NCI-H2227 treated with DMSO at 0.1 percent for 48 hours (cell line): ENCODE results near the gene TMPRSS9.
A peak's percentile ranks its signal among the peaks of the same experiment; 100 is the strongest.

Experiments used
- DNase-seq: peaks from one replicate; lab custom pipeline; 2025; lab: John Stamatoyannopoulos, UW

TMPRSS9 gene

DNA sequence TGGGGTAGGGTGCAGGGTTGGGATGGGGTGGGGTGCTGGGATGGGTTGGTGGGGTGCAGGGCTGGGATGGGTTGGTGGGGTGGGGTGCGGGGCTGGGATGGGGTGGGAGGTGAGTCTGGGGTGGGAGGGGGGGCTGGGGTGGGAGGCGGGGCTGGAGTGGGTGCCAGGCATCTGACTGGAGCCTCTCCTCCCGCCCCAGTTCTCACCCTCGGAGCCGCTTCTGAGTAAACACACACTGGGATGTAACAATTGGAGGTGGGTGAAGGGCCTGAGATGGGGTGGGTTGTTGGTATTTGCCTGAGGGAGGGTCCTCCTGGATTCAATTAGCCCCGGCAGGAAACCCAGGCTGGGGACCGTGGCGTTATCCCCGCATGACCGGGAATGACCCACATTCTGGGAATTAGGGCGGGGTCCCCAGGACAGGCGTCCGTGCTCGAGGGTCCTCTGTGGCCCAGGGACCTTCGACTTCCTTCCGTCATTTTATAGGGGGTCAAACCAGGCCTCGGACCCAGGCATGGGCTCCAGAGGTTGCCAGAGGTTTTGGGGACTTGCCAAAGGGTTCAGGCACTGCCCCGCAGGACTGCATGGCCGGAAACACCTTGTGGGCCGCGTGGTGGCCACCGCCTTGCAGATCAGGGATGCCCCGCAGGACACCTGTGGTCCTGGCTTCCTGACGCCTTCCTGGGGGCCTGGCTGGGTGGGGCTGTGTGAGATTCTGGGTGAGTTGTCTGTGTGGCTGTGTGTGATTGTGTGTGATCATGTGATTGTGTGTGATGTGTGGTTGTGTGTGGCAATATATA lies 1.4 kb downstream of the TMPRSS9 start:
- DNase-seq = no peak

DNA sequence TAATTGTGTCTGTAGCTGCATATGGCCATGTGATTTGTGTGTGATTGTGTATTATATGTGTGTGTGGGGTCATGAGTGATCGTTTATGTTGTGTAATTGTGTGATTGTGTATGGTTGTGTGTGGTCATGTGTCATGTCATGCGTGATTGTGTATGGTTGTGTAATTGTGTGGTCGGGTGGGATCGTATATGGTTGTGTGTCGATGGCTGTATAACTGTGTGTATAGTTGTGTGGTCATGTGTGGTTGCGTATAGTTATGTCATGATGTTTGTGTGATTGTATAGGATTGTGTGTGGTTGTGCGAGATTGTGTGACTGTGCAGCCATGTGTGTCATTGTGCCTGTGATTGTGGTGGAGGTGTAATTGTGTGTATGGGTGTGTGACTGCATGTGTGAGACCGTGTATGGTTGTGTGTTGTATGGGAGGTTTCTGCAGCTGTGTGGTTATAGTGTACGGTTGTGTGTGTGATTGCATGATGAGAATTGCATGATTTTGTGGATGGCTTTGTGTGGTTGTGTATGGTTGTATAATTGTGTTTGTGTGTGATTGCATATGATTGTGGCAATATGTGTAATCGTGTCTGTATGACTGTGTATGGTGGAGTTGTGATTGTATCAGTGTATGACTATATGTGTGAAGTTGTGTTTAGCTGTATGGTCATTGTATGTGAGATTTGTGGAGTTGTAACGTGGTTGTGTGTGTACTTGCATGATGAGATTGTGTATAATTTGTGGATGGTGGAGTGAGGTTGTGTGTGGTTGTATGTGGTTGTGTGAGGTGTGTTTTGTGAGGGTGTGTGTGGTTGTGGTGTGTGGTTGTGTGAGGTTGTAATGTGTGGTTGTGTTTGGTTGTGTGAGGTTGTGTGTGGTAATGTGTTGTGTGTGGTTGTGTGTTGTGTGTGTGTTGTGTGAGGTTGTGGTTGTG lies 2.2 kb downstream of the TMPRSS9 start:
- no peak for DNase-seq

DNA sequence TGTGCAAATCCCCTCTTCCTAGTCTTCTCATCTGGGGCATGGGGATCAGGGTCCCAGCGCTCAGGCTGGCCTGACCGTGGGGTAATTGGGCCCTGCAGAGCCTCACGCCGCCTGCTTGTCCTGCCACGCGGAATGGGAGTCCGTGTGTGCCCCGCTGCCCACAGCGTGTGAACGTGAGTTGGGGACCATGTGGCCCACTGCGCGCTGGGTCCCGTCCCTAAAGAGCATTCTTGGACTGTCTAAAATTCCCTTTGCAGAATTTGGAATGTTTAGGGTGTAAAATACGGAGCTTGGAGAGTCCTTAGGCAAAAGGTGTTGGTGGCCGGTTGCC lies 2.9 kb downstream of the TMPRSS9 start:
- no peak for DNase-seq

DNA sequence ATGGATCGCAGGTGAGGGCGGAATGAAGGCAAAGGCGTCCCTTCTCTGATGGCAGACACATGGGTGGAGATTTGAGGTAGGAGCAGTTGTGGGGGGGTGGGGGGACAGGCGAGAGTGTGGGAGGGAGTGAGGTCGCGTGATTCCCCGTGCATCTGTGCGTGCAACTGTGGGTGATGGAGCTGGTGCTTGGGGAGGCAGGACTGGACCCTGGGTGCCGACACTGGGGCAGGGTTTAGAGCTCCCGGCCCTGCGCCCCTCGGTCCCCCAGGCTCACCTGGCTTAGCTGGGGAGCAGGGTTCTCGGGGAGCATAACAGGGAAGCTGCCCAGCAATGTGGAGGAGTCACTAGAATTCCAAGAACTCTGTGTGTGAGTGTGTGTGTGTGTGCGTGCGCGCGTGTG lies 3.4 kb downstream of the TMPRSS9 start:
- DNase-seq = no peak

DNA sequence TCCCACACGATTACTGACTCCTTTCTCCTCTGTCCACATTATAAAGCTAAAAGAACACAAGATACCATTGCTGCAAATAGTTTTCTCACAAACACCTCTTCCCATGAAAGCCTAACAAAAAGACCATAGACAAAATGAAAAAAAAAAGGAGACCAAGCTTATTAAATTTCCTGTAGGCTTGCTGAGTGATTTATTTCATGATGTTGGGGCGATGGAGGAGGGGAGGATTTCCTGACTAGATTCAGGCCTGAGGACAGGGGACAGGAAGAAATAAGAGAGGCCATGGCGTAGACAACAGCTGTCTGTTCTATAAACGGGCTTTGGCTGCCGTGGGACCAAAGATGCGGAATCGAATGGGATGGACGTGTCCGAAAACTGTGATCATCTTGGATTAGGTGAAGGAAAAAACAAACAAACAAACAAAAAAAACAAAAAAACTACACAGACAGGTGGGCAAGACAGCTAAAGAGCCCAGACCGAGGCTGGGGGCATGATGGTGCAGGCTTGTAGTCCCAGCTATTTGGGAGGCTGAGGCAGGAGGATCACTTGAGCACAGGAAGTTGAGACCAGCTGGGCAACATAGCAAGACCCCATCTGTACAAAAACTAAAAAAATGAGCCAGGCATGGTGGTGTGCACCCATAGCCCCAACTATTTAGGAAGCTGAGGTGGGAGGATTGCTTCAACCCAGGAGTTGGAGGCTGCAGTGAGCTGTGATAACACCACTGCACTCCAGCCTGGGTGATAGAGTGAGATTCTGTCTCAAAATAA lies 5.3 kb downstream of the TMPRSS9 start:
- no peak for DNase-seq

DNA sequence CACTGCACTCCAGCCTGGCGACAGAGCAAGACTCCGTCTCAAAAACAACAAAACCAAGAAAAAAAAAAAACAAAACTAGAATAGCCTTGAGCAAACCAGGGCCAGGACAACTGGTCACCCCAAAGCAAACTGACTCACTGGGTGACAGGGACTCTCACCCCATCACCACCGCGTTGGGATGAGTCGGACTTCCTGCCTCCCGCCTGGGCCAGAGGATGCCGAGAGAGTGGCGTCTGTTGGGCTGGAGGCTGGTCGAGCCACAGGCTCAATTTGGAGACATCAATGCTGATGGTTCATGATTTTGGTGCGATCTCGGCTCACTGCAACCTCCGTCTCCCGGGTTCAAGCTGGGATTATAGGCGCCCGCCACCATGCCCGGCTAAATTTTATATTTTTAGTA lies 11.6 kb downstream of the TMPRSS9 start:
- no peak for DNase-seq

DNA sequence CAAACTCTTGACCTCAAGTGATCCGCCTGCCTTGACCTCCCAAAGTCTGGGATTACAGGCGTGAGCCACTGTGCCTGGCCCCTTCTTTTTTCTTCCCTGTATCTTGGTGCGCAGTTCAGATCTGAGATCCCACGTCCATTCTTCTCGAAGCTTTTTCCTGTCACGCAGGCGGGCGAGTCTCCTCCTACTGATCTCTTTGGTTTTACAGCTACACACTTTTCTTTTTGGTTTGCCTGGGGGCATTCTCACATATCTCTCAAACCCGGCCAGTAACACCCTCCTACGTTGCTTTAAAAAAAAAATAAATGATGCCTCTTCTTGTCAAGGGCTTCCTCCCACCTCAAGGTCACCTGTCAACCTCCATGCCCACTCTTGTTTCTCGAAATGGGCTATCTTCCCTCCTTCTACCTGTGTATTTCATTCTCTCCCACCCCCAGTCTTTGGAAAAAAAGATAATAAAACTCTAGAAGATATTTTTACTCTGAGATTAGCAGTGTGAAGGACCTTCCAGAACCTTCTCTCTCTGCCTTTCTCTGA lies 12.1 kb downstream of the TMPRSS9 start:
- DNase-seq = no peak

DNA sequence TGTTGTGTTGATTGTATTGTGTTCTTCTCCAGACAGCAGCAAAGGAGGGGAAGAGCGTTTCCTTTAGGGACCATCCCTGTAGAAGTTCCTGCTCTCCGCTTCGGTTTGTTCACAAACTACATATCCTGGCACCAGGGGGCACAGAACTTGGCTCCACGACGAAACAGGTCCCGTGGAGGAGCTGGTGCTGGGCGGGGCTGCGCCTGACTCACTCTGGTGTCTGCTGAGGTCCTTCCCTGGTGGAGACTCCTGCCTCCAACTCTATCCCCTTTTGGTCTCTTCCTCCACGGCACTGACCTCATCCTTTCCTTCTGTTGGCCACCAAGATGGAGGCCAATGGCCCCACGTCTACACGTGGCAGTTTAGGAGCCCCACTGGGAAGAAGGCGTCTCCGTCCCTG lies 14.7 kb downstream of the TMPRSS9 start:
- no peak for DNase-seq

DNA sequence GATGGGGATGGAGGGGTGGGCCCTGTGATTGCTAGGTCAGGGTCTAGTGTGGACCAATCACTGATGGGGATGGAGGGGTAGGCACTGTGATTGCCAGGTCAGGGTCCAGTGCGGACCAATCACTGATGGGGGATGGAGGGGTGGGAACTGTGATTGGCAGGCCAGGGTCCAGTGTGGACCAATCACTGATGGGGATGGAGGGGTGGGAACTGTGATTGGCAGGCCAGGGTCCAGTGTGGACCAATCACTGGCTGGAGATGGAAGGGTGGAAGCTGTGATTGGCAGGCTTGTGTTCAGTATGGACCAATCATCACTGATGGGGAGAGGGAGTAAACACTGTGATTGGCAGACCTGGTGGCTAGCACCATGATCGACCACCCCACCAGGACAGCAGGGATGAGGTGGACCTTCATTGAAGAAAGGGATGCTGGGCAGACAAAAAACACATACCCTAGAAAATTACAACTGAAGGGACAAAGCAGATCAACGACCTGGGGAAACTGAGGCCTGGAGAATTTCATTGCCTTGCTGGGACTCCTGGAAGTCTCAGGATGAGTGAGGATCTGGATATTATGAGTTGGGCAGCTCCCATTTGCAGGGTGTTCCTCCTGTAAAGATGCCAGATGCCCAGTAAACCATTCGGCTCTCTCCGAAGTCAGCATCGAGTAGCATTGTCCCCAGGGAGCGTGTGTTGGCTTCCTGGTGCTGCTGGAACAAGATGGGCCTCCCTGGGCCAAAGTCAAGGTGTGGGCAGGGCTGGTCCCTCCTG lies 15.5 kb downstream of the TMPRSS9 start:
- DNase-seq = no peak

DNA sequence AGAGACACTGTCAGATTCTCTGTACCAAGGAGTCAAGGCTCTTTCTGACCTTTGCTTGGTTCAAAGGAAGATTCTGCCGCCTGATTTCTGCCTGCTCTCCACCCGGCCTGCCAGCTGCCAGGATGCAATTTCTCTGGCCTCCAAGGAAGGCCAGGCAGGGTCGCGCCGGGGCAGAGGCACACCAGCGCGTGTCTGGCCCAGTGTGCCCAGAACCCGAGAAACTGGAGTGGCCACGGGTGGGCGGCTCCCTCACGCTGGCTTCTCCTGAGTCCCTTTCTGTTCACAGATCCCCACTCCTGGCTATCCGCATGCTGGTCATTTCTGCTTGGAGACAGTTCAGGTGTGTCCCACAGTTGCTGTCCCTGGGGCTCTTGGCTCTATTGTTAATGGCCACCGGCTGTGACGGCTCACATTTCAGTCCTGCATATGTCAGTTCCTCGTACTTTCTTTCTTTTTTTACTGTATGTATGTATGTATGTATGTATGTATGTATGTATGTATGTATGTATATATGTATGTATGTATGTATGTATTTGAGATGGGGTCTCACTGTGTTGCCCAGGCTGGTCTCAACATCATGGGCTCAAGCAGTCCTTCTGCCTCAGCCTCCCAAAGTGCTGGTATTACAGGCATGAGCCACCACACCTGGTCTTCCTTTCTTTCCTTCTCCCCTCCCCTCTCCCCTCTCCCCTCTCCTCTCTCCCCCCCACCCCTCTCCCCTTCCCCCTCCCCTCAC lies 16.9 kb downstream of the TMPRSS9 start:
- no peak for DNase-seq

DNA sequence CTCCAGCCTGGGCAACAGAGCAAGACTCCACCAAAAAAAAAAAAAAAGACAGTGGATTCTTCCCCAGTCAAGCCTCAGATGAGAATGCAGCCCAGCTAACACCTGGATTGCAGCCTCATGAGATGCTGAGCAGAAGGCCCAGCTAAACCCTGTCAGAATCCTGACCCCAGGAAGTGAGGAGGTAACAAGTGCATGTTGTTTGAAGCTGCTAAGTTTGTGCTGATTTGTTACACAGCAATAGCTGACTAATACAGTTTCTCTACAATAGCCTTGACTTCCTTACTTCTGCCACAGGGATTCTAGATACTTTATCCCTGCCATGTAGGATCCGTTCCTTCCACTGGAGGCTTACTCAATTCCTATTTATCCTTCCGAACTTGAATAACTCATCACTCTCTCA lies 20.5 kb downstream of the TMPRSS9 start:
- no peak for DNase-seq

DNA sequence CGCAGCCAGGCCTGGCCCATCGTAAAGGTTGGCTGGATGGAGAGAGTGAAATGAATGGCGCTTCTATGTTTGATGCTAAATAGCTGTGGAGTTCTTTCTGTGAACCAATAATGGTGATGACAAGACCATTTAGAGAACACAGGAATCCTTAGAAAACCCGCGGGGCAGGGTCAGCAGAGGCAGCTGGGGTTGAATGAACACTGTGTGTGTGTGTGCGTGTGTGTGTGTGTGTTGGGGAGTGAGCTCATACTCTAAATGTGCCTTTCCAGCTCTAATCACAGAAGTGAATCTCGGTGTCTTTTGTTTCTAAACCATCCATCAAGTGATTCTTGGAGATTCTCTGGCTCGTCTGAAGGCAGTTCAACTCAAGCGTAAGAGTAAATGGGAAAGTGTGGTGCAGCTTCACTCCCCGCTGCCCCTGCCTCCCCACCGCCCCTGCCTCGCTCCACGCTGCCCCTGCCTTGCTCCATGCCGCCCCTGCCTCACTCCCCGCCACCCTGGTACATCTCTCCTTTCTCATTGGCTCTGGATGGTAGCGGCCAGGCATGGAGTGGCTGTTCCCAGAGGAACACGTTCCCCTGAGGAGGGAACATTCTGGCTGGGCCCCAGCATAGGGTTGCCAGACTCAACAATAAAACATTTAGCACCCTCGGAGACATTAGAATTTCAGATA lies 21.2 kb downstream of the TMPRSS9 start:
- peak; percentile 57 for DNase-seq

DNA sequence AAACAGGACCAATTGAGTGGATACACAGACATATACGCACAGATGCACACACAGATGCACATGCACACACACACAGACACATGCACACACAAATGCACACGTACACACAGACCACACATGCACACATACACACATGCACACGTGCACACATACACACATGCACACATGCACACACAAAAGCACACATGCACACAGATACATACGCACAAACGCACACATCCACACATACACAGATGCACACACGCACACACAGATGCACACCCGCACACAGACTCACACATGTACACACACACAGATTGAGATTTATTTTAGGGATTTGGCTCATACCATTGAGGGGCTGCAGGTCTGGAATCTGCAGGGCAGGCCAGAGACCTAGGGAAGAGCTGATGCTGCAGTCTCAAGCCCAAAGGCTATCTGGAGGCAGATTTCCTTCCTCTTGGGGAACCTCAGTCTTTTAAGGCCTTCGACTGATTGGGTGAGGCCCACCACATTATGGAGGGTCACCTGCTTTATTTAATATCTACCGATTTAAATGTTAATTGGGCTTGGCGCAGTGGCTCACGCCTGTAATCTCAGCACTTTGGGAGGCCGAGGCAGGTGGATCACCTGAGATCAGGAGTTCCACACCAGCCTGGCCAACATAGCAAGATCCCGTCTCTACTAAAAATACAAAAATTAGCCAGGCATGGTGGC lies 22.6 kb downstream of the TMPRSS9 start:
- DNase-seq = no peak

DNA sequence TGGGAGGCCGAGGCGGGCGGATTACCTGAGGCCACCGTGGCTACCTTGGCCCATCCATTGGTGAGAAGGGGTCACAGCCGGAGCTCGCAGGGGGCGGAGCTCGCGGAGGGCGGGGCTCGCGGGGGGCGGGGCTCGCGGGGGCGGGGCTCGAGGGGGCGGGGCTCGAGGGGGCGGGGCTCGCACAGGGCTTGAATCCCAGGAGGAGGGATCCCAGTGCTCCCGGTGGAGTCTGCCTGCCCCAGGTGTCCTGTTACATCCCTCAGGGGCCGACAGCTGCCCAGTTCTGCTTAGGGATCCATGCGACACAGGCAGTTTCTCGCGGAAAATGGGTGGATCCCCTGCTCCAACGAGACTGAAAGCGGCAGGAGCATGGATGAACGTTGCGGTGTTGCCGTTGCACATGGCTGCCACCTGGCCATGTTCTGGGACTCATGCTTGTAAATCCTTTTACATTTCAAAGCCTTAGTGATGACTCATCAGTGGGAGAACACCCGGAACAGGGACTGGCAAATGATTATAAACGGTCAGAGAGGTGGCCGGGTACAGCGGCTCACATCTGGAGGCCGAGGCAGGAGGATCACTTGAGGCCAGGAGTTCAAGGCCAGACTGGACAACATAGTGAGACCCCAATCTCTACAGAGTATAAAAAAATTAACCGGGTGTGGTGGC lies 25.1 kb downstream of the TMPRSS9 start:
- no peak for DNase-seq

DNA sequence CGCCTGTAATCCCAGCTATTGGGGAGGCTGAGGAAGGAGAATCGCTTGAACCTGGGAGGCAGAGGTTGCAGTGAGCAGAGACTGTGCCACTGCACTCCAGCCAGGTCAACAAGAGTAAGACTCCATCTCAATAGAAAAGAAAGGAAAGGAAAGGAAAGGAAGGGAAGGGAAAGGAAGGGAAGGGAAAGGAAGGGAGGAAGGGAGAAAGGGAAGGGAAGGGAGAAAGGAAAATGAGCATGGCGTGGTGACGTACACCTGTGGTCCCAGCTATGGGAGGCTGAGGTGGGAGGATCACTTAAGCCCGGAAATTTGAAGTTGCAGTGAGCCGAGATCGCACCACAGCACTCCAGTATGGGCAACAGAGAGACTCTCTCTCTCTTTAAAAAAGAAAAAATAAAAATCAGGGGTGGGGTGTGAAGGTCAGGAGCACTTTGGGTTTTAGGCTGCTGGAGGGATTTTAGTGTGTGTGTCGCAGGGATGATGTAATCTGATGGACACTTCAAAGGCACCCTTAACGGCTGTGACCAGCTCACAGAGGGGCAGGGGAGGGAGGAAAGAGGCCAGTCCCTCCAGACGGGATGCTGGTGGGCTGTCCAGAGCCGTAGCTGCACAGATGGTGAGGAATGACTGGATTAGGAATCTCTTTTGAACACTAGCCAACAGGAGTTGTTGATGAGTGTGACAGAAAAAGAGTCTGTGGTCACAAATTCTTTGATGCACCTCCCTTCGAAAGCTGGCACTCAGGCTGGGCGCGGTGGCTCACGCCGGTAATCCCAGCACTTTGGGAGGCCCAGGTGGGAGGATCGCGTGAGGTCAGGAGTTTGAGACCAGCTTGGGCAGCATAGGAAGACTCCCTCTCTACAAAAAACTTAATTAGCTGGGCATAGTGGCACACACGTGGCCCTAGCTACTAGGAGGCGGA lies 27.6 kb downstream of the TMPRSS9 start:
- DNase-seq = no peak

DNA sequence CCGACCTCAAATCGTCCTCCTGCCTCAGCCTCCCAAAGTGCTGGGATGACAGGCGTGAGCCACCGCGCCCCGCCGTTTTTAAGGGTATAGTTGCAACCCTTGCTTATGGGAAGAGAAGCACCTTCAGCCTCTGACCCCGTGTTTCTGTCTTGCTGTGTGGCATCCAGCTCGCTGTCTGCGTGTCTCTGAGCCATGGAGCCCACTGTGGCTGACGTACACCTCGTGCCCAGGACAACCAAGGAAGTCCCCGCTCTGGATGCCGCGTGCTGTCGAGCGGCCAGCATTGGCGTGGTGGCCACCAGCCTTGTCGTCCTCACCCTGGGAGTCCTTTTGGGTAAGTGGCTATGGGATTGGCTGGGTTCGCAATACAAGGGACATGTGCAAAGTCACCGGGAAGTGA lies 29.5 kb downstream of the TMPRSS9 start:
- no peak for DNase-seq

DNA sequence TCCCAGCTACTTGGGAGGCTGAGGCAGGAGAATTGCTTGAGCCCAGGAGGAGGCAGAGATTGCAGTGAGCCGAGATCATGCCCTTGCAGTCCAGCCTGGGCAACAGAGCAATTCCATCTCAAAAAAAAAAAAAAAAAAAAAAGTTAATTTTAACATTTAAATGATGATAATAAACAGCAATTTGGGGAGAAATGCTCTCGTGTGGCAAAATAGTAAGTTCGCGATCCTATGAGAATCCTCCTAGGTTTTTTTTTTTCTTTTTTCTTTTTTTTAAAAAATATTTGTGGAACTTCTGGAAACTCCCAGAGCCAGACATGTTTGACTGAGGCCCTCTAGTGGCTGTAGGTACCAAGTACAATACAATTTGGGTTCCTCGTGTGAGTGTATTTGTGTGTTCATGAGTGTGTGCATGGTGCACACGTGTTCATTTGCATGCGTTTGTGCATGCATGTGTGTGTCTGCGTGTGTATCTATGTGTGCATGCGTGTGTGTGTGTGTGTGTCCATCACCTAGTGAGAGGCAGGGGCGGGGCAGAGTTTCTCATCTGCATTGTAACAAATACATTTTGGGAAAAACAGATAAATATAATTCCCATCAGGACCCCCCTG lies 31.2 kb downstream of the TMPRSS9 start:
- DNase-seq = peak; percentile 36

DNA sequence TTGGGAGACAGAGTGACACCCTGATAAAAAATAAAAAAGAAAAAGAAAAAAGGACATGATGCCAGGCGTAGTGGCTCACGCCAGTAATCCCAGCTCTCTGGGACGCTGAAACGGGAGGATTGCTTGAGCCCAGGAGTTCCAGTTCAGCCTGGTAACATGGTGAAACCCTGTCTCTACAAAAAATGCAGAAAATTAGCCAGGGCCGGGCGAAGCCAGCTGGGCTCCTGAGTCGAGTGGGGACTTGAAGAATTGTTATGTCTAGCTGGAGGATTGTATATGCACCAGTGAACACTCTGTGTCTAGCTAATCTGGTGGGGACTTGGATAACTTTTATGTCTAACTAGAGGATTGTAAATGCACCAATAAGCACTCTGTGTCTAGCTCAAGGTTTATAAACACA lies 32.3 kb downstream of the TMPRSS9 start:
- no peak for DNase-seq
